MM.1S (cell line): Measurements from ENCODE around the gene AMDHD1.

Experiments
- DNase-seq: peaks from one replicate; pipeline ENCODE4 v3.0.0-alpha.2; 2015
- H2AFZ ChIP-seq: fragments of 300-600 bp; sonication (generic); 2 replicates; pipeline ENCODE4 v1.6.0; 2016; ENCODE audit warnings: antibody characterized with exemption, low read length
- H3F3A ChIP-seq: fragments of 300-600 bp; sonication (generic); 2 replicates; pipeline ENCODE4 v1.6.1; 2016; ENCODE audit warnings: mild to moderate bottlenecking, antibody characterized with exemption, low read length, moderate library complexity, mixed read lengths; ENCODE audit not compliant: insufficient read depth
- H3K27ac ChIP-seq: fragments of 300-600 bp; sonication (generic); 2 replicates; pipeline ENCODE4 v1.5.1; 2016; ENCODE audit warnings: mild to moderate bottlenecking, low read length
- H3K27me3 ChIP-seq: fragments of 300-600 bp; sonication (generic); replicated peaks from 2 replicates; pipeline ENCODE4 v1.6.0; 2016; ENCODE audit warnings: low read length; ENCODE audit not compliant: insufficient read depth
- H3K36me3 ChIP-seq: fragments of 300-600 bp; sonication (generic); replicated peaks from 2 replicates; pipeline ENCODE4 v1.6.1; 2016; ENCODE audit warnings: mild to moderate bottlenecking, low read length, mixed read lengths; ENCODE audit not compliant: insufficient read depth
- H3K4me1 ChIP-seq: fragments of 300-600 bp; sonication (generic); 2 replicates; pipeline ENCODE4 v1.6.1; 2016; ENCODE audit warnings: low read length, mixed read lengths
- H3K4me2 ChIP-seq: fragments of 300-600 bp; sonication (generic); 2 replicates; pipeline ENCODE4 v1.6.0; 2016; ENCODE audit warnings: low read depth, low read length
- H3K4me3 ChIP-seq: fragments of 300-600 bp; sonication (generic); 2 replicates; pipeline ENCODE4 v1.5.1; 2016; ENCODE audit warnings: low read length, mixed read lengths
- H3K79me2 ChIP-seq: fragments of 300-600 bp; sonication (generic); 2 replicates; pipeline ENCODE4 v1.6.1; 2016; ENCODE audit warnings: mixed run types, low read length, mixed read lengths
- H3K9ac ChIP-seq: fragments of 300-600 bp; sonication (generic); 2 replicates; pipeline ENCODE4 v1.6.1; 2016; ENCODE audit warnings: low read length, mixed read lengths
- H3K9me2 ChIP-seq: fragments of 300-600 bp; sonication (generic); replicated peaks from 2 replicates; pipeline ENCODE4 v1.6.1; 2016; ENCODE audit warnings: mild to moderate bottlenecking, low read length, mixed read lengths; ENCODE audit not compliant: insufficient read depth
- H3K9me3 ChIP-seq: fragments of 300-600 bp; sonication (generic); replicated peaks from 2 replicates; pipeline ENCODE4 v1.6.1; 2016; ENCODE audit warnings: mild to moderate bottlenecking, low read length, mixed read lengths; ENCODE audit not compliant: insufficient read depth
- H4K20me1 ChIP-seq: fragments of 300-600 bp; sonication (generic); 2 replicates; pipeline ENCODE4 v1.6.1; 2016; ENCODE audit warnings: mild to moderate bottlenecking, low read length, moderate library complexity, mixed read lengths; ENCODE audit not compliant: insufficient read depth
- EZH2 ChIP-seq: fragments of 300-600 bp; sonication (generic); optimal IDR thresholded peaks from 2 replicates; pipeline ENCODE3; 2017; ENCODE audit warnings: low read depth, mild to moderate bottlenecking, antibody characterized with exemption, low read length, mixed read lengths
- EZH2phosphoT487 ChIP-seq: fragments of 300-600 bp; sonication (generic); IDR thresholded peaks from 2 replicates; pipeline ENCODE4 v1.6.1; 2018; ENCODE audit warnings: antibody characterized with exemption, low read length
- TF ChIP-seq, protein P1 (sequence below): fragments of 300-600 bp; sonication (generic); IDR thresholded peaks from 2 replicates; pipeline ENCODE4 v1.5.1; 2016; ENCODE audit warnings: antibody characterized with exemption, low read length, mixed read lengths

Gene AMDHD1

GRCh38 chr12:95908573-95908972 lies 34.6 kb upstream of the AMDHD1 start:
- H3K36me3 ChIP-seq = no peaks in the 10 kb centered on the region
- no peaks in the 10 kb centered on the region for H3K79me2 ChIP-seq
- no peak overlapping the region for H2AFZ ChIP-seq
- H3K4me1 ChIP-seq = no peaks in the 10 kb centered on the region
- H4K20me1 ChIP-seq = no peaks in the 10 kb centered on the region
- TF ChIP-seq EZH2 (no peak), EZH2phosphoT487 (no peak)
- TF ChIP-seq, protein P1, sequence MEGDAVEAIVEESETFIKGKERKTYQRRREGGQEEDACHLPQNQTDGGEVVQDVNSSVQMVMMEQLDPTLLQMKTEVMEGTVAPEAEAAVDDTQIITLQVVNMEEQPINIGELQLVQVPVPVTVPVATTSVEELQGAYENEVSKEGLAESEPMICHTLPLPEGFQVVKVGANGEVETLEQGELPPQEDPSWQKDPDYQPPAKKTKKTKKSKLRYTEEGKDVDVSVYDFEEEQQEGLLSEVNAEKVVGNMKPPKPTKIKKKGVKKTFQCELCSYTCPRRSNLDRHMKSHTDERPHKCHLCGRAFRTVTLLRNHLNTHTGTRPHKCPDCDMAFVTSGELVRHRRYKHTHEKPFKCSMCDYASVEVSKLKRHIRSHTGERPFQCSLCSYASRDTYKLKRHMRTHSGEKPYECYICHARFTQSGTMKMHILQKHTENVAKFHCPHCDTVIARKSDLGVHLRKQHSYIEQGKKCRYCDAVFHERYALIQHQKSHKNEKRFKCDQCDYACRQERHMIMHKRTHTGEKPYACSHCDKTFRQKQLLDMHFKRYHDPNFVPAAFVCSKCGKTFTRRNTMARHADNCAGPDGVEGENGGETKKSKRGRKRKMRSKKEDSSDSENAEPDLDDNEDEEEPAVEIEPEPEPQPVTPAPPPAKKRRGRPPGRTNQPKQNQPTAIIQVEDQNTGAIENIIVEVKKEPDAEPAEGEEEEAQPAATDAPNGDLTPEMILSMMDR = no peak
- H3K9me3 ChIP-seq = no peaks in the 10 kb centered on the region
- no peak overlapping the region for H3K4me2 ChIP-seq
- no peak overlapping the region for H3K9ac ChIP-seq
- no peak for DNase-seq
- no peak overlapping the region for H3K4me3 ChIP-seq
- H3K27ac ChIP-seq = no peak overlapping the region
- H3K9me2 ChIP-seq = no peaks in the 10 kb centered on the region
- H3K27me3 ChIP-seq = no peaks in the 10 kb centered on the region
- no peaks in the 10 kb centered on the region for H3F3A ChIP-seq

GRCh38 chr12:95909871-95910270 lies 33.3 kb upstream of the AMDHD1 start:
- Histone ChIP-seq H4K20me1 (no peaks in the 10 kb centered on the region), H3K4me3 (no peak overlapping the region), H3K4me2 (no peak overlapping the region), H3K79me2 (no peaks in the 10 kb centered on the region), H3K4me1 (no peaks in the 10 kb centered on the region), H2AFZ (no peak overlapping the region), H3K9me3 (no peaks in the 10 kb centered on the region), H3K27ac (no peak overlapping the region), H3K9me2 (no peaks in the 10 kb centered on the region), H3F3A (no peaks in the 10 kb centered on the region), H3K27me3 (no peaks in the 10 kb centered on the region), H3K9ac (no peak overlapping the region), H3K36me3 (no peaks in the 10 kb centered on the region)
- no peak for DNase-seq
- TF ChIP-seq EZH2 = no peak
- no peak for TF ChIP-seq EZH2phosphoT487
- TF ChIP-seq, protein P1 = no peak

DNA sequence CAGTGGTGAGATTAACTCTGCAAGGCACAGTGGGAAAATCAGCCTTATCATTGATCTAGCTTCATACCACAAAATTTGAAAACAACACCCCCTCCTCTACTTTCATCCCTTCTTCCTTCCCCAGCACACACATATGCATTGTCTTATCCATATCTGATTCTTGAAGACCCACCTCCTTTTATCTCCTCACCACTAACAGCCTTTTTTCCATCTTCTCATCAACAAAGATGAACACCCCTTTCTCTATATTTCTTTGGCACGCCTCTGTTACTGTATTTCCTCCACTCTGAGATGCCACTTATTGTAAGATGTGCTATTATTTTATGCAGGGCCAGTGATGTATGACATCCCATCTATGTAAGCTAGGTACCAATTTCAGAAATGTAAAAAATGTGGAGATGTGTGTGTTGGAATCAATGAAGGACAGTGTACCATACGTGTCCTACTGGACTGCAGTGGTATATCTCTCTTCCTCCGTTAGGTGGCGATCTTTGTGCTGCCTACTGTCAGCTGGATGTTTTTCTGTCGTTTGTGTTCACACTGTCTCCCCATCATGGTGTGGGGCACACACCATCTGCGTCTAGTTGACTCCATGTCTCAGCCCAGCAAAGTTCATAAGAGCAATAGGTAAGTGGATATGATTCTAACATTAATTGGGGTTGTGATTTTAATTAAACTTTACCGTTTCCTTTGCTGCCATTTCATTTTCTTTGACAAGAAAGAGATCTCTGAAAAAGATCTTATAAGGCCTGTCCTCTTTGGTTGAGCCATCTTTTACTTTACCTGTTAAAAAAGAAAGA lies 24.7 kb upstream of the AMDHD1 start:
- Histone ChIP-seq H3K9me3 (no peaks in the 10 kb centered on the region), H3F3A (no peaks in the 10 kb centered on the region), H3K4me3 (no peak overlapping the region), H3K27me3 (no peaks in the 10 kb centered on the region), H3K4me2 (no peak overlapping the region), H2AFZ (peak overlapping the region; percentile 19; the same call in 1 of the 2 replicates), H3K27ac (no peak overlapping the region), H3K79me2 (no peaks in the 10 kb centered on the region), H3K9me2 (no peaks in the 10 kb centered on the region), H3K4me1 (no peaks in the 10 kb centered on the region), H3K9ac (no peak overlapping the region), H4K20me1 (no peaks in the 10 kb centered on the region), H3K36me3 (no peaks in the 10 kb centered on the region)
- DNase-seq = peak; percentile 73
- TF ChIP-seq EZH2phosphoT487 = no peak
- TF ChIP-seq, protein P1 = peak; percentile 95
